B cell (primary cell): Measurements from ENCODE around the gene MST1R. TPM values are rescaled to one million over a fixed set of nuclear protein-coding genes. Genes with fewer than 3 reads are reported as not detected.

Experiments
- ATAC-seq: fragments of 200-7000 bp; cut with Tn5 transposase; one replicate; pipeline ENCODE4 v1.10.0; 2021; ENCODE audit warnings: low read depth, mild to moderate bottlenecking, moderate number of reproducible peaks, moderate library complexity
- CTCF ChIA-PET: fragments of 350-600 bp; sonication (Branson Sonifier 250); formaldehyde crosslinking; loops from one replicate; lab custom pipeline; 2021; ENCODE audit warnings: antibody characterized with exemption, inconsistent platforms; lab: Charles Lee
- POLR2A ChIA-PET: fragments of 350-600 bp; sonication (Branson Sonifier 250); formaldehyde crosslinking; loops from one replicate; lab custom pipeline; 2021; ENCODE audit warnings: antibody characterized with exemption; lab: Charles Lee
- DNase-seq: peaks from one replicate; pipeline ENCODE4 v3.0.0; 2013
- H2AFZ ChIP-seq: 2 replicates; pipeline ENCODE4 v1.6.1; 2012; ENCODE audit warnings: mild to moderate bottlenecking, low read depth, low read length; ENCODE audit not compliant: insufficient read depth, poor library complexity, severe bottlenecking
- H3K27ac ChIP-seq, 2 donors: 1 replicate in 1 of 2; 2 replicates in 1 of 2; pipeline ENCODE4 v1.5.1; 2012 to 2013; ENCODE audit warnings: low read length in 2 of 2, mild to moderate bottlenecking in 2 of 2, moderate library complexity in 1 of 2
- H3K27me3 ChIP-seq, 4 experiments: fragments of 200-600 bp in 1 of 4; sonication (generic) in 1 of 4; replicated peaks in 1 of 4; 1 replicate in 2 of 4; 2 replicates in 2 of 4; pipeline versions ENCODE4 v1.6.1 to v1.7.0; 2013 to 2016; ENCODE audit warnings: low read length in 3 of 4, mild to moderate bottlenecking in 2 of 4, mixed read lengths in 1 of 4, moderate library complexity in 1 of 4; ENCODE audit not compliant: insufficient read depth in 4 of 4, control insufficient read depth in 3 of 4; ENCODE audit errors: control extremely low read depth in 1 of 4
- H3K36me3 ChIP-seq, 2 experiments: replicated peaks in 1 of 2; 1 replicate in 1 of 2; 2 replicates in 1 of 2; pipeline versions ENCODE4 v1.6.1 to v1.7.1; 2013; ENCODE audit warnings: low read length in 1 of 2; ENCODE audit not compliant: insufficient read depth in 2 of 2, control insufficient read depth in 1 of 2; ENCODE audit errors: control extremely low read depth in 1 of 2, extremely low read depth in 1 of 2
- H3K4me1 ChIP-seq, 2 donors: fragments of 200-600 bp in 1 of 2; sonication (generic) in 1 of 2; 1 replicate in 1 of 2; 2 replicates in 1 of 2; pipeline versions ENCODE4 v1.5.1 to v1.6.1; 2013 to 2017; ENCODE audit warnings: low read length in 2 of 2; ENCODE audit not compliant: control insufficient read depth in 2 of 2, insufficient read depth in 2 of 2
- H3K4me2 ChIP-seq: replicated peaks from 2 replicates; pipeline ENCODE3; 2012; ENCODE audit warnings: mild to moderate bottlenecking, low read depth, low read length; ENCODE audit not compliant: poor library complexity, severe bottlenecking
- H3K4me3 ChIP-seq, 5 experiments: fragments of 200-600 bp in 1 of 5; sonication (generic) in 1 of 5; 1 replicate in 3 of 5; 2 replicates in 2 of 5; pipeline versions ENCODE4 v1.5.1 to v1.7.0; 2011 to 2016; ENCODE audit warnings: low read length in 4 of 5, mild to moderate bottlenecking in 4 of 5, low read depth in 2 of 5, control low read depth in 1 of 5, moderate library complexity in 1 of 5; ENCODE audit not compliant: insufficient read depth in 1 of 5; ENCODE audit errors: control extremely low read depth in 1 of 5, extremely low read depth in 1 of 5
- H3K79me2 ChIP-seq: fragments of 200-600 bp; sonication (generic); one replicate; pipeline ENCODE4 v1.6.0; 2016; ENCODE audit warnings: low read length; ENCODE audit not compliant: control insufficient read depth, insufficient read depth
- H3K9ac ChIP-seq: fragments of 200-600 bp; sonication (generic); 2 replicates; pipeline ENCODE4 v1.6.1; 2017; ENCODE audit warnings: mild to moderate bottlenecking, low read length, moderate library complexity
- H3K9me3 ChIP-seq, 3 donors: one replicate each; pipeline versions ENCODE4 v1.6.1 to v1.7.1; 2013; ENCODE audit warnings: low read length in 2 of 3; ENCODE audit not compliant: control insufficient read depth in 2 of 3, insufficient read depth in 1 of 3; ENCODE audit errors: control extremely low read depth in 1 of 3
- H4K20me1 ChIP-seq: 2 replicates; pipeline ENCODE4 v1.6.0; 2012; ENCODE audit warnings: mild to moderate bottlenecking, low read length; ENCODE audit not compliant: insufficient read depth, control insufficient read depth, poor library complexity, severe bottlenecking
- H3K27ac Mint-ChIP-seq: one replicate; pipeline ENCODE4 v1.8.0; 2021; ENCODE audit warnings: mixed read lengths
- H3K27me3 Mint-ChIP-seq: one replicate; pipeline ENCODE4 v1.8.0; 2021; ENCODE audit warnings: mixed read lengths
- H3K4me1 Mint-ChIP-seq: one replicate; pipeline ENCODE4 v1.8.0; 2021; ENCODE audit warnings: mixed read lengths
- H3K4me3 Mint-ChIP-seq: one replicate; pipeline ENCODE4 v1.8.0; 2021; ENCODE audit warnings: mixed read lengths
- H3K9me3 Mint-ChIP-seq: one replicate; pipeline ENCODE4 v1.8.0; 2022; ENCODE audit warnings: mixed read lengths; ENCODE audit not compliant: insufficient read depth
- EZH2 ChIP-seq: IDR thresholded peaks from 2 replicates; pipeline ENCODE4 v1.6.1; 2012; ENCODE audit warnings: borderline replicate concordance, low read depth, mild to moderate bottlenecking, moderate library complexity, low read length; ENCODE audit not compliant: insufficient read depth, poor library complexity, severe bottlenecking
- WGBS: methylation state at CpG from one replicate; pipeline ENCODE4 v1.1.5; 2013; ENCODE audit warnings: missing lambda C conversion rate; ENCODE audit not compliant: insufficient coverage; 5-methylcytosine and 5-hydroxymethylcytosine counted together
- intact Hi-C: fragments of 100-400 bp; cut with micrococcal nuclease; formaldehyde crosslinking; loops from one replicate; pipeline ENCODE4 v1.10.0; 2022
- polyA plus RNA-seq: library from polyadenylated mRNA; depleted of rRNA; stranded (reverse); fragments of >200 nt; gene quantifications from 2 replicates; pipeline ENCODE4 v1.2.3, GENCODE V29; 2012
- total RNA-seq, 2 donors: library from RNA; stranded (reverse); fragments of 120-200 nt in 1 of 2; gene quantifications; 1 replicate in 1 of 2; 2 replicates in 1 of 2; pipeline versions ENCODE4 v1.2.3 to v1.2.4, GENCODE V29; 2013 to 2022
- TF ChIP-seq, protein P1 (sequence below): fragments of 200-600 bp; IDR thresholded peaks from one replicate; pipeline ENCODE4 v1.8.0; 2022; ENCODE audit warnings: antibody characterized with exemption, mild to moderate bottlenecking

Gene MST1R
- total and polyA plus RNA-seq, 2 donors (not counting 1 experiment from before 2014, with no cell fraction given) = 1.7 to 2.4 TPM

DNA sequence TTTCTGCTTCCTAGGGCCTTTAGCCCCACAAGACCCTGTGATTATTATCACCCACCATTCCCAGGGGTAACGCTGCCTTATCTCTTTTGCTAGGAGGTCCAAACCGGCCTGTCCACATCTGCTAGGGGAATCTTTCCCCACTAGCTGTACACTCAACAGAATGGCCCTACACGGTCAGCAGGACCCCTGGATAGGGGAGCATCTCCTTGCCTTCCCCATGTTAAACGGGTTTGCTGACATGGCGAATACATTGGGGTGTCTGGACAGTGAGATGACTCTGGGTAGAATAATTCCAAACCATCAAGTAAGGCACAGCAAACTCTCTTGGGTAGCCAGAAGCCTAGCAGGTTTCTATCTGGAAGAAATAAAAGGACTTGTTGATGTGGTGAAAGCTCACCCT, 48.0 kb downstream of the MST1R start:
- no peaks in the 10 kb centered on the region for H3K9me3 ChIP-seq
- peak overlapping the region in 1 of 2 donors; percentile 59 for H3K27ac ChIP-seq
- H3K36me3 ChIP-seq = no peaks in the 10 kb centered on the region
- H3K4me1 ChIP-seq = peaks cover 10 to 15% of the 10 kb centered on the region in 2 donors
- no peak for TF ChIP-seq EZH2
- TF ChIP-seq, protein P1, sequence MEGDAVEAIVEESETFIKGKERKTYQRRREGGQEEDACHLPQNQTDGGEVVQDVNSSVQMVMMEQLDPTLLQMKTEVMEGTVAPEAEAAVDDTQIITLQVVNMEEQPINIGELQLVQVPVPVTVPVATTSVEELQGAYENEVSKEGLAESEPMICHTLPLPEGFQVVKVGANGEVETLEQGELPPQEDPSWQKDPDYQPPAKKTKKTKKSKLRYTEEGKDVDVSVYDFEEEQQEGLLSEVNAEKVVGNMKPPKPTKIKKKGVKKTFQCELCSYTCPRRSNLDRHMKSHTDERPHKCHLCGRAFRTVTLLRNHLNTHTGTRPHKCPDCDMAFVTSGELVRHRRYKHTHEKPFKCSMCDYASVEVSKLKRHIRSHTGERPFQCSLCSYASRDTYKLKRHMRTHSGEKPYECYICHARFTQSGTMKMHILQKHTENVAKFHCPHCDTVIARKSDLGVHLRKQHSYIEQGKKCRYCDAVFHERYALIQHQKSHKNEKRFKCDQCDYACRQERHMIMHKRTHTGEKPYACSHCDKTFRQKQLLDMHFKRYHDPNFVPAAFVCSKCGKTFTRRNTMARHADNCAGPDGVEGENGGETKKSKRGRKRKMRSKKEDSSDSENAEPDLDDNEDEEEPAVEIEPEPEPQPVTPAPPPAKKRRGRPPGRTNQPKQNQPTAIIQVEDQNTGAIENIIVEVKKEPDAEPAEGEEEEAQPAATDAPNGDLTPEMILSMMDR = no peak
- H3K27me3 ChIP-seq = peaks cover 0 to 1% (median 0%) of the 10 kb centered on the region in 4 experiments
- intact Hi-C loops = loop anchor here (1.0 to 2.0 kb wide), 8 partner anchors 16 to 379 kb away; partner anchors contain the start of genes AMIGO3, IP6K1, MST1R and RBM6
- H3K4me3 Mint-ChIP-seq = peak overlapping the region; percentile 91
- peak overlapping the region; percentile 98 for H2AFZ ChIP-seq
- H3K9ac ChIP-seq = peak overlapping the region; percentile 74
- H3K4me2 ChIP-seq = peak overlapping the region; percentile 86
- 74% methylated on average over 2 of the region's 5 CpGs for WGBS
- no peak overlapping the region for H3K27ac Mint-ChIP-seq
- ChIA-PET POLR2A (no interaction called here), CTCF (interaction anchor here (2.5 kb wide), 1 partner anchor 16 kb away, joined by 18 read pairs; no protein-coding TSS in a partner anchor)
- ATAC-seq = no peak
- no peak for DNase-seq
- H3K4me3 ChIP-seq = peak overlapping the region in 4 of 5 experiments; percentile 53 to 91 (median 72)
- peaks cover 11% of the 10 kb centered on the region for H3K4me1 Mint-ChIP-seq
- H4K20me1 ChIP-seq = no peaks in the 10 kb centered on the region
- H3K79me2 ChIP-seq = peaks cover 5% of the 10 kb centered on the region
- no peaks in the 10 kb centered on the region for H3K9me3 Mint-ChIP-seq
- H3K27me3 Mint-ChIP-seq = no peaks in the 10 kb centered on the region

DNA sequence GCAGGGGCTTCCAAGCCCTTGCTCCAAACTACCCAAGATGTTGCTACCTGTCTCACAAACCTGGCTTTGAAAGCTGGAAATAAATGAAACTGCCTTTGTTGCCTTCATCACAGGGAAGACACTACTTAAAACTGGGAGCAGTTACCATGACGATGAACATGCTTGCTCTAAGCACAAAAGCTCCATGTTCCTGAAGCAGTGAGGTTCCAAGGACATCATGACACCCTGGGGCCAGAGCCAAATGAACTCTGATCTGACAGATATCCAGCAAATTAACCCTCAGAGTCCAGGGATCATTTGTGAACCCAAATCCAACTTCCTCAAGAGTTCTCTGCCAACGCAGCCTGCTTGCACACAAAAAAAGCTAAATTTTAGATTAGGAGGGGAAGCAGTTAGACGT, 58.0 kb downstream of the MST1R start:
- ChIA-PET CTCF (interaction anchor here (0.8 to 17.8 kb wide), 3 partner anchors 23 to 60 kb away, joined by 3 to 547 read pairs (median 3); partner anchors contain the start of genes CDHR4 and INKA1), POLR2A (no interaction called here)
- WGBS = 100% methylated on average over 1 of the region's 3 CpGs
- TF ChIP-seq, protein P1 = no peak
- no peak for TF ChIP-seq EZH2
- intact Hi-C loops = no loop called here
- Histone ChIP-seq H4K20me1 (no peaks in the 10 kb centered on the region), H3K27ac (no peak overlapping the region), H3K36me3 (peaks cover 0 to 8% of the 10 kb centered on the region in 2 experiments), H3K79me2 (peaks cover 4% of the 10 kb centered on the region), H3K9ac (no peak overlapping the region), H2AFZ (no peak overlapping the region), H3K9me3 (no peaks in the 10 kb centered on the region), H3K4me1 (no peaks in the 10 kb centered on the region), H3K4me3 (no peak overlapping the region), H3K4me2 (no peak overlapping the region), H3K27me3 (no peaks in the 10 kb centered on the region)
- Mint-ChIP-seq H3K27me3 (no peaks in the 10 kb centered on the region), H3K9me3 (no peaks in the 10 kb centered on the region), H3K27ac (no peak overlapping the region), H3K4me1 (no peaks in the 10 kb centered on the region), H3K4me3 (no peak overlapping the region)
- ATAC-seq (no peak), DNase-seq (no peak)
